Parathyroid adenoma (tissue), 2 donors: Measurements from ENCODE around the gene MOB3C.

ENCODE experiments used
- H2AFZ ChIP-seq: fragments of 300-600 bp; sonication (generic); one replicate; pipeline ENCODE4 v1.7.0; 2017; ENCODE audit warnings: antibody characterized with exemption, mild to moderate bottlenecking
- H3K27ac ChIP-seq: fragments of 300-600 bp; sonication (generic); one replicate; pipeline ENCODE4 v1.7.0; 2017
- H3K27me3 ChIP-seq: fragments of 300-600 bp; sonication (generic); one replicate; pipeline ENCODE4 v1.7.0; 2017; ENCODE audit warnings: low read length; ENCODE audit not compliant: control insufficient read depth, insufficient read depth
- H3K36me3 ChIP-seq: fragments of 300-600 bp; sonication (generic); one replicate; pipeline ENCODE4 v1.7.0; 2017; ENCODE audit warnings: low read length; ENCODE audit not compliant: control insufficient read depth, insufficient read depth
- H3K4me1 ChIP-seq: fragments of 300-600 bp; sonication (generic); one replicate; pipeline ENCODE4 v1.7.0; 2017; ENCODE audit warnings: control low read depth
- H3K4me2 ChIP-seq: fragments of 300-600 bp; sonication (generic); one replicate; pipeline ENCODE4 v1.7.0; 2017; ENCODE audit warnings: low read length
- H3K4me3 ChIP-seq: fragments of 300-600 bp; sonication (generic); one replicate; pipeline ENCODE4 v1.7.0; 2017; ENCODE audit warnings: low read depth, low read length
- H3K79me2 ChIP-seq: fragments of 300-600 bp; sonication (generic); one replicate; pipeline ENCODE4 v1.7.0; 2017; ENCODE audit warnings: control low read depth
- H3K9ac ChIP-seq: fragments of 300-600 bp; sonication (generic); one replicate; pipeline ENCODE4 v1.7.0; 2017; ENCODE audit warnings: mild to moderate bottlenecking
- H3K9me3 ChIP-seq: fragments of 300-600 bp; sonication (generic); one replicate; pipeline ENCODE4 v1.7.0; 2017; ENCODE audit warnings: low read length; ENCODE audit not compliant: control insufficient read depth
- TF ChIP-seq, protein P1 (sequence below): fragments of 300-600 bp; sonication (generic); IDR thresholded peaks from one replicate; pipeline ENCODE4 v1.7.0; 2017; ENCODE audit warnings: antibody characterized with exemption, mild to moderate bottlenecking
- donor health status: primary hyperparathyroidism.

The MOB3C gene

GRCh38 chr1:46612937-46613660, 3.5 kb downstream of the MOB3C start:
- H2AFZ ChIP-seq: peak overlapping the region; percentile 22
- peaks cover 4% of the 10 kb centered on the region for H3K4me1 ChIP-seq
- no peak overlapping the region for H3K9ac ChIP-seq
- H3K79me2 ChIP-seq: no peaks in the 10 kb centered on the region
- no peaks in the 10 kb centered on the region for H3K36me3 ChIP-seq
- peak overlapping the region; percentile 29 for H3K4me2 ChIP-seq
- H3K4me3 ChIP-seq: no peak overlapping the region
- H3K9me3 ChIP-seq: no peaks in the 10 kb centered on the region
- TF ChIP-seq, protein P1, sequence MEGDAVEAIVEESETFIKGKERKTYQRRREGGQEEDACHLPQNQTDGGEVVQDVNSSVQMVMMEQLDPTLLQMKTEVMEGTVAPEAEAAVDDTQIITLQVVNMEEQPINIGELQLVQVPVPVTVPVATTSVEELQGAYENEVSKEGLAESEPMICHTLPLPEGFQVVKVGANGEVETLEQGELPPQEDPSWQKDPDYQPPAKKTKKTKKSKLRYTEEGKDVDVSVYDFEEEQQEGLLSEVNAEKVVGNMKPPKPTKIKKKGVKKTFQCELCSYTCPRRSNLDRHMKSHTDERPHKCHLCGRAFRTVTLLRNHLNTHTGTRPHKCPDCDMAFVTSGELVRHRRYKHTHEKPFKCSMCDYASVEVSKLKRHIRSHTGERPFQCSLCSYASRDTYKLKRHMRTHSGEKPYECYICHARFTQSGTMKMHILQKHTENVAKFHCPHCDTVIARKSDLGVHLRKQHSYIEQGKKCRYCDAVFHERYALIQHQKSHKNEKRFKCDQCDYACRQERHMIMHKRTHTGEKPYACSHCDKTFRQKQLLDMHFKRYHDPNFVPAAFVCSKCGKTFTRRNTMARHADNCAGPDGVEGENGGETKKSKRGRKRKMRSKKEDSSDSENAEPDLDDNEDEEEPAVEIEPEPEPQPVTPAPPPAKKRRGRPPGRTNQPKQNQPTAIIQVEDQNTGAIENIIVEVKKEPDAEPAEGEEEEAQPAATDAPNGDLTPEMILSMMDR: no peak
- no peak overlapping the region for H3K27ac ChIP-seq
- no peaks in the 10 kb centered on the region for H3K27me3 ChIP-seq

DNA sequence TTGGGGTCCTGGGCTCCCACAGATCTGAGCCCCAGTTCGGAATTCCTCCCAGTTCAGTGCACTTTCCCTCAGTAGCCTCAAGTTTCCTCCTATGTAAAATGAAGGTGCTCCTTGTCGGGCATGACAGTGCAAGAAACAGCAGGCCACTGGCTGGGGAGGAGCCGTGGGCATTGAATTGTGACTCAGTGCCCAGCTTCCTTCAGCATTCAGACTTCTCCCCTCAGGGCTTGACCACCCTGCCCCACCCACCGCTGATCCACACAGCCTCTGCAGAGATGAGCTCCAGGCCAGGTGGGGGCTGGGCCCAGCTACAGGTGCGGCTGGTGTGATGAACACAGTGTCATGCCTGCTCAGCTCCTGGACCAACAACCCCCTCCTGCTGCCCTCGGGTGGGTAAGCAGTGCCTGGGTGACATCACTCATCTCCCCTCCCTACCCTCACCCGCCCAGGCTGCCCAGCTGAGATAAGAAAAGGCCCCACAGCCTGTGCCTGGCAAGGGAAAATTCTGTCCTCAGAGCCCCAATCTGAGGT, 4.9 kb downstream of the MOB3C start:
- no peak overlapping the region for H3K9ac ChIP-seq
- no peak overlapping the region for H3K4me3 ChIP-seq
- H3K4me1 ChIP-seq: peaks cover 4% of the 10 kb centered on the region
- no peaks in the 10 kb centered on the region for H3K9me3 ChIP-seq
- H2AFZ ChIP-seq: no peak overlapping the region
- H3K4me2 ChIP-seq: peak overlapping the region; percentile 10
- H3K27me3 ChIP-seq: no peaks in the 10 kb centered on the region
- TF ChIP-seq, protein P1: no peak
- H3K36me3 ChIP-seq: no peaks in the 10 kb centered on the region
- H3K79me2 ChIP-seq: no peaks in the 10 kb centered on the region
- H3K27ac ChIP-seq: no peak overlapping the region

DNA sequence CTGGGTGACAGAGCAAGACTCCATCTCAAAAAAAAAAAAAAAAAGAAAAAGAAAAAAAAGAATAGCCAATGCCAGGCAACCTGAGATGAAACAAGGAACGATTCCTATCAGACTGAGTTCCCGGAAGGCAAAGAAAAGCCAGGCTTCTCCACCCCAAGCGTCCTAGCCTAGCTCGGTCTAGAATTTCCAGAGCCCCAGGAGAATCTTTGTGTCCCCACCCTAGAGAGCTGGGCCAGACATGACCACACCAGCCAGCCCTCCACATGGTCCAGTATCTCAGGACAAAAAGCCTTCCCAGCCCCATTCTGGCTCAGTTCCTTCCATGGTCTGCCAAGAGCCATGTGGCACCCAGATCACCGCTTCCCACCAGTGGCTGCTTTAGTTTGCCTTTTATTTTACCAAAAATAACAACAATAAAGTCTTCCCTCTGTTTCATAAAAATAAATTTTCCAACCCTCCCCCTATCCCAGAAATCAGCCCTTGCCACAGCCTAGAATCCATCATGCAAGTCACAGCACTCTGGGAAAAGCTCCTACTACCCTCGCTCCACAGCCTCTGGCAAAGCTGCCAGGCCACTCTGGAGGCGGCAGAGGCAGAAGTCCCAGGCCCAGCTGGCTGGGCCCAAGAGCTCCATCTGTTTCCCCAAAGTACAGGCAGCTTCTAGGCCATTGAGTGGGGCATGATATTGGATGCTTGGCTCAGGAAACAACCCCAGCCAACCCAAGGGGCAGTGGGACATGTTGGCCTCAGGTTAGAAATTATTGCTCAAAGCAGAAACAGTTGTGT, 9.1 kb downstream of the MOB3C start:
- Histone ChIP-seq H3K79me2 (no peaks in the 10 kb centered on the region), H2AFZ (no peak overlapping the region), H3K4me1 (peaks cover 6% of the 10 kb centered on the region), H3K9ac (no peak overlapping the region), H3K36me3 (no peaks in the 10 kb centered on the region), H3K9me3 (no peaks in the 10 kb centered on the region), H3K4me3 (no peak overlapping the region), H3K4me2 (no peak overlapping the region), H3K27ac (no peak overlapping the region), H3K27me3 (no peaks in the 10 kb centered on the region)
- TF ChIP-seq, protein P1: no peak

- Histone ChIP-seq H3K27me3 (no peaks in the 10 kb centered on the region), H3K4me3 (no peak overlapping the region), H3K4me2 (no peak overlapping the region), H3K79me2 (no peaks in the 10 kb centered on the region), H3K4me1 (peaks cover 6% of the 10 kb centered on the region), H3K36me3 (no peaks in the 10 kb centered on the region), H3K9ac (no peak overlapping the region), H2AFZ (no peak overlapping the region), H3K9me3 (no peaks in the 10 kb centered on the region), H3K27ac (no peak overlapping the region)
- TF ChIP-seq, protein P1: no peak
Observed at GRCh38 chr1:46606255-46606965, 10.2 kb downstream of the MOB3C start.
